HG03439 (cell line): ENCODE results near the gene ARHGEF12.

Experiments
- ATAC-seq: cut with Tn5 transposase; IDR thresholded peaks from one replicate; pipeline ENCODE4 v1.9.1; 2021; ENCODE audit warnings: mild to moderate bottlenecking, moderate library complexity; ENCODE audit not compliant: unreplicated experiment

ARHGEF12 gene

DNA sequence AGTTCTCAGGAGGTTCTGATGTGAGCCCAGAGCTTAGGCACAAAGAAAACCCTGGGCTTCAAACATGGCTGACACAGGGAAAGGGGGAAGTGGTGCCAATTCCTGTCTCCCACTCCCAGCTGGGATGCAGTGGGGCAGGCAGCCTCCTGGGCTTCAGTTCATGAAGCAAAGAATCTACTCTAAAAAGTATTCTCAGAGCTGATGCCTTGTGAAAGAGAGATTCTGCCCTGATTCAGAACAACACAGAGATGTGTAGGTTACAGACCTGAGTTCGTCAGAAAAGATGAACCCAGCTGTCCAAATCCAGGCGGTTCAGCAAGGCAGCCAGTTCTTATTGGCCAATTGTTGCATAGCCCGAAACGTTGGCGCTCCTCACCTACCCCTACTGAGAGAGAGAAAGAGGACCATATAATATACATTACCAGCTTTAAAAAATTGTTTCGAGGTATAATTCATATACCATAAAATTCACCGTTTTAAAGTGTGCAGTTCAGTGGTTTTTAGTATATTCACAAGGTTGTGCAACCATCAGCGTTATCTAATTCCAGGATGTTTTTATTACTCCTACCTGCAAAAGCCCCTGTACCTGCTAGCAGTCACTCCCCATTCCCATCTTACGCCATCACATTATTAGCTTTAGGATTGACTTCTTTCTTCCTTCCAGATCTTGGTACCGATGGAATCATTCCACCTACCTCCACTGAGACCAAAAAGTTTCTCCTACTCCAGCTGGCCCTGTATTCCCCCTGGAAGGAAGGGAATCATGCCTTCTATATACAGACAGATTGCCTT lies 18.3 kb upstream of the ARHGEF12 start:
- no peak for ATAC-seq

DNA sequence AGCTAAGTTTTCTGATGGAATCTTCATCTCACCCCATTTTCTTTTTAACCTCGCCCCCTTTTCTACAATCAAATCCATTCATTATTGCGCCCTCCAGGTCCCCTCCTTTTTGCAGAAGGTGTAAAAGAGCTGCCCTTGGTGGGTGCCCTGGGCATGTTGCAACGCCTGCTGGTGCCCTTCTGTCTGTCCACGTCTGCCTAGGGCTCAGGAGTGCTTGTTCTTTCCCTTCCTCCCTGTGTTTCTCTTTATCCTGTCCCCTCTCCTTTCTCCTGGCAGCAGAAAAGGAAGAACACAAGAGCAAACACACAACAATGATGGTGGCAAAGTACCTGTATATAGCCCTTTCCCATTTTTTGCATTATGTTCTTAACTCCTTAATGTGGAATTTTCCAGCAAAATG lies 17.3 kb upstream of the ARHGEF12 start:
- ATAC-seq, result no peak

DNA sequence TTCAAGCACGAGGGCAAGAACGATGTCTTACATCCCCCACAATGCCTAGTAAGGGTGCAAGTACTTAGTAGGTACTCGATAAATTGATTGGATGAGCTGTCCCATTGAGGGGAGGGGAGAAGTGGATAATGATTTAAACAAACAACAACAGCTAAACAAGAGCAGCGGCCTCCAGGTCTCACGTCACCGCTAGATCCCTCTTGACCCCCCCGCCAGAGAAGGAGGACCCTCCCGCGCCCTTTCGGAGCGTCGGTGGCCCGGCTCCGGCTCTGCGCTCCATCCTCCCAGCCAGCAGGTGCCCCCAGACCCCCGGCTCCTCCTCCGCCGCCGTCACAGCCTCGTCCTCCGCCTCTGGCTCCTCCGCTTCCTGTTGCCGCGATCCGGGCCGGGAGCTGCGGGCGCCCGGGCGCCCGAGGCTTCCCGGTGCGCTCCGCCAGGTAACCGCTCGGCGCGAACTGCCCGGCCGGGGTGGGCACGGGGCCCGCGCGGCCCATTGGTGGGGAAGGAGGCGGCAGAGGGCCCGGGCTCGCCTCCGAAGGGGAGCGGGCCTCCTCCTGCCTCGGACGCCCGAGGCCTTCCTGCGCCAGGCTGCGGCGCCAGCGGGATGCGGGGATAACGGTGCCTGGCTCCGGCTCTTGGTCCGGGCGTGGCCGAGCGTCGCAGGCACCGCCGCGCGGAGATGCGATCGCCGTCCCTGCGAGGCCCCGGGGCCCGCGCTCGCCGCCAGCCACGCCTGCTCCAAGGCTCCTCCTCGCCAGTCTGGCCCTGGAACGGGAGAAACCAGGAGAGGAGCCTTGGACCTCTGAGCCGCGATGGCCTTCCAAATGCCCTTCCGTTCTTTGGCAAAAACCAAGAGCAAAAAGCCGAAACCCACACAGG lies 11.0 kb upstream of the ARHGEF12 start, which contains the start of gene TLCD5:
Gene TLCD5, plus strand, starts transcription at position 368 of the 879 bp plus-strand sequence. CDS start 2,143 bp downstream, outside the sequence.
- no peak for ATAC-seq

DNA sequence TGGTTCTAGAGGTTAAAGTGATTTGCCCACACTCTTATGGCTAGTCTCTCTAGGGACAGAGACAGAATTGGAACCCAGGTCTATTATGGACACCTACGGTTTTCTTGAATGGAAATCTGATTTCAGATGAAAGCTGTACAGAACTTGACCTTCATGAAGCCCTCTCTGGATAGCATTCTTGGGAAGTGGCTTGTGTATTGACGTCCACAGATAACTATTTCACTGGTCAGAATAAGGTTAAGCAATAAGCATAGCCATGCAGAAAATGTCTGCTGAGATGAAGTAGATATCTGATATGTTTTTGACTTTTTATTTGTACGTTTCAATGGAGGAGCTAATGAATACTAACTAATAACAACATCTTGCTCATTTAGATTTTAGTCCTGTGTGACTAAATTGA lies 10.0 kb upstream of the ARHGEF12 start:
- ATAC-seq, result no peak

DNA sequence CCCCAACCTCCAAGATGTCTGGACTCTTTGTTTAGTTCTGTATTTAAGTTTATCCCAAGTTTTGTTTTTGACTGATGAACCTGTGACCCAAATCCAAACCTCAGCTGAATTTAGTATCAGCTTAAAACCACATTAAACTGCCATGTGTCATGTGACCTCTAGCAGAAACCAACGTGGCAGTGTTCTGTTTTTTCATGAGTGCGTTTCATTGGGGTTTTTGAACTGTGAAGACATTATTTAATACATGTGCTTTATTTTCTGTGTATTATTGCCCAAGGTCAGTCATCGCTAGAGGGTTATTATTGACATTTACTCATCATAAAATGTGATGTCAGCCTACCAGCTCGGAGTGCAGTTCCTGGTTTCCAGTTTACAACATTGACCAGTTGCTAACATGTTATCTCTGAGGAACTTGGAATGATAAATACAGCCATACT lies 9.3 kb upstream of the ARHGEF12 start:
- no peak for ATAC-seq

DNA sequence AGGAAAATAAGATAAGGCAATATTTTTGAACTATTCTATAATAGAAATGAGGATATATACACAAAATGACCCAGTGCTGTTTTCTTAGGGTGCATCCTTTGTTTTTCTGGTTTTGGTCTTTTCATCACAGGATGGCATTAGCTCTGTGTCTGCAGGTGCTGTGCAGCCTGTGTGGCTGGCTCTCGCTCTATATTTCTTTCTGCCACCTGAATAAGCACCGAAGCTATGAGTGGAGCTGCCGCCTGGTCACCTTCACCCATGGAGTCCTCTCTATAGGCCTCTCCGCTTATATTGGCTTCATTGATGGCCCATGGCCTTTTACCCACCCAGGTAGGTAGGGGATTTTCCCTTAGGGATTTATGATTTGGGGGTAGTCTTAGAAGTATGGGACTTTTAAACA lies 8.9 kb upstream of the ARHGEF12 start:
- no peak for ATAC-seq

DNA sequence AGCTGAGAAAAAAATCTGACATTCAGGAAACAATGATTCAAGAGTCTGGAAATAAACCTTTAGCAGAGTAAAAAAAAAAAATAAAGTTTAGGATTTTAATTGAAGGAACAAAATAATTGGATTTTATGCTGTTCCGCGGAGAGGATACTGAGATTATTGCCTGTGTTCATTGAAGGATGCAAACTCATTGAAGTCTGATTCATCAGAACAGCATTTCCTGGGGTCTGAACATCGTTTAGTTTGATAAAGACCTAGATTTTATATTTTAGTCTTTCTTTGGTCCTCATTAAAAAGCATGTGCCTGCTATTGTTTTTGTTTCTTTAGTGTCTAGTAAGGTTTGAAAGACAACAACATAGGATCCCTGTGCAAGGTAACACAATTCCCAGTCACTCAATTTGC lies 6.7 kb upstream of the ARHGEF12 start:
- no peak for ATAC-seq

DNA sequence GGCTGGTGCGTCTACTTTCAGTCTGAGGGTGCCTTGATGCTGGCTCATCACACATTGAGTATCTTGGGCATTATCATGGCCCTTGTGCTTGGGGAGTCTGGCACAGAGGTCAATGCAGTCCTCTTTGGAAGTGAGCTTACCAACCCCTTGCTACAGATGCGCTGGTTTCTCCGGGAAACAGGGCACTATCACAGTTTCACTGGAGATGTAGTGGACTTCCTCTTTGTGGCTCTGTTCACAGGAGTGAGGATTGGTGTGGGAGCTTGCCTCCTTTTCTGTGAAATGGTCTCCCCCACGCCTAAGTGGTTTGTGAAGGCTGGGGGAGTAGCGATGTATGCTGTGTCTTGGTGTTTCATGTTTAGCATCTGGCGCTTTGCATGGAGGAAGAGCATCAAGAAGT lies 6.2 kb upstream of the ARHGEF12 start:
- ATAC-seq, result no peak

DNA sequence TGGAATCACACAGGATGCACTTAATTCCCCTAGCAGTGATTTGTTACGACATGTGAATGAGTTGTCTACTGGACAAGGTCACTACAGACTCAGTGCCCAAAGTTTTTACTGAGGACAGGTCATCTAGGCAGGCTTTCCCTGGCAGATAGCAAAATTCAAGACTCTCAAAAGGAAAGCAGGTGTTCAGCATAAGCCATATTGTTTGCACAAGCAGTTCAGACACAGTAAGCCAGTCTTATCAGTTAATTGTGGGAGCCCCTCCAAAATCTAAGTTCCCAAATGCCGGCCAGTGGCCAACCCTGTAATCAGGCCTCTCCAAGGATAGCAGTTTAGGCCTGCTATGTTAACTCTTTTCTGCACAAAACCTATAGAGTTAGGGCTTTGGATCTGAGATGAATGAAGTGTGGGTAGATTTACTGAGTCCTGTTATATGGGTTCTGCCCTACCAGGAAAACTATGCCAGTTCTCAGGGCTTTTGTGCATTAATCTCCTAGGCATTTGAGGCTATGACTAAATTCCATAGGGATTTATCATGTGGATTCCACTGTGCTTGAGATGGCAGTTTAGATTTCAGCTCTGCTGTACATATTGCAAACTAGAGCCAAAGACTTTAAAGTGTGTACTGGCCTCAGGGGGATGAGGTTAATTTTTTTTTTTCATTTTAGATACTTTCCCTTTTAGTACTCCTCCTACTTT lies 4.8 kb upstream of the ARHGEF12 start:
- ATAC-seq, result no peak

DNA sequence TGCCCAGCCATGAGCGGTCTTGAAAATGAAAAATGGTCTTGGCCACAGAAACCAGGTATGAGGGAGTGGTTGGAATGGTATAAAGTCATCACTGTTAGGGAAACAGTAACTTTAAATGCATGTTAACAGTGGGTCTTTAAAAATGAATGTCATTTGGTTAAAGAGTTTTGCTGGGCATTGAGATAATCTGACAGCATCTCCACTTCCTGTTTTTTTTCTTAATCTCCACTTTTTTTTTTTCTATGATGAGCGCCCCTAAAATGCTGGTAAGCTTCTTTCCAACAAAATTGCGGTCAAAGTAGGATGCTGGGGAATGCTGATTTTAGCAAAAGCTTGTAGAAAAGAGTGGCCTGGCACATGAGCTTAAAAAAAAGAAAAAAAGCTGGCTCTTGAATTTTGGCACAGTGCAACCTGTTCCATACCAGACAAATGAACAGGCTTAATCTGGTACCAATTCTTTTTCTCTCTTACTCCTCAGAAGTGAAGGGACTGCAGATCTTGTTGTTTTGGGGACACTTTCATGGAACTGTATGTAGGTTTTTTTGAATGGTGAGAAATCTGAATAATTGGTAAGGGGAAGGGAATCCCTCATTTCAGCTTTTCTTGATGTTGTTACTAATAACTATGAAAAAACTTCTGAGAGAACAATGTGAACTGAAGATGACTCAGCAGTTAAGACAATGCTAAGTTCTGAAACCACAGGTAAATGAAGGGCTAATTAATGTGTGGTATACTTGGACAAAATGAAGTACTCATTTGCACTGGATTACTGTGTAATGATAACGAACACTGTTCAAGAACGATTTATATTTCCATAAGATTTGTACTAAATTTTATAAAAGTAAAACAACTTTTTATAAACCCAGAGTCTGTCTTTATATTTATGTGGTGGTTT lies 3.1 kb upstream of the ARHGEF12 start:
- ATAC-seq, result no peak

DNA sequence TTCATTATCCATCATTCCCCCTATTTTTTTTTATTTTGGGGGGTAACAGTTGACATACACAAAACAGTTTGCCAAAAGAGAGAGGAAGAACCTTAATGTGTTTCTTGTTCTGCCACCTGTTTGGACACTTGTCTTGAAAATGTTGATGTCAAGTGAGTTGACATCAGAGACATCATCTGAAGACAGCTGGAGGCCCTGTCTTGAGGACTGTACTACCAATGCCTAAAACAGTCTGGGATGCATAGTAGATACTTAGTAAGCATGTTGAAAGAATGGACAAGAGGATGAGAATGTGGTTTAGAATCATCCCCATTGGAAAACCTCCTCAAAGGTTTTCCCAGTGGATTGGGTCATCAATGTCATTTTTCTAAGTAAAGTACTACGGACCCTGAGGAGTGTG lies 2.4 kb upstream of the ARHGEF12 start:
- ATAC-seq, result no peak

DNA sequence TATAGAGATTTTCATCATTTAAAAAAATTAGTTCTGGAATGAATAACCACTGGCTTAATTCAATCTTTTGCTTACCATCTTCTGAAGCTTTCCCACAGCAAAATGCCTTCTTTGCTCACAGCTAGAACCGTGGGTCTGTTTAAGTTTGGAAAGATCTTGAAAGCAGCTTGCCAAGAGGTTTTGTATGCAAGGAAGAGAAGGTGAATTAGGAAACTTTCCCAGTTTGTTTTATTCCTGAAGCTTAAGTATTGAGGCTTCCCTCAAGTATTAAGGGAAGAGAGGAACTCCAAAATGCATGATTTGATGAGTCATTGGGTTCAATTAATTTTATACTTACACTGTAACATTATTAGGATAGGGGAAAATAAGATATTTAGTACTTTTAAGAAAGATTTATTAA lies 1.9 kb upstream of the ARHGEF12 start:
- ATAC-seq, result no peak

DNA sequence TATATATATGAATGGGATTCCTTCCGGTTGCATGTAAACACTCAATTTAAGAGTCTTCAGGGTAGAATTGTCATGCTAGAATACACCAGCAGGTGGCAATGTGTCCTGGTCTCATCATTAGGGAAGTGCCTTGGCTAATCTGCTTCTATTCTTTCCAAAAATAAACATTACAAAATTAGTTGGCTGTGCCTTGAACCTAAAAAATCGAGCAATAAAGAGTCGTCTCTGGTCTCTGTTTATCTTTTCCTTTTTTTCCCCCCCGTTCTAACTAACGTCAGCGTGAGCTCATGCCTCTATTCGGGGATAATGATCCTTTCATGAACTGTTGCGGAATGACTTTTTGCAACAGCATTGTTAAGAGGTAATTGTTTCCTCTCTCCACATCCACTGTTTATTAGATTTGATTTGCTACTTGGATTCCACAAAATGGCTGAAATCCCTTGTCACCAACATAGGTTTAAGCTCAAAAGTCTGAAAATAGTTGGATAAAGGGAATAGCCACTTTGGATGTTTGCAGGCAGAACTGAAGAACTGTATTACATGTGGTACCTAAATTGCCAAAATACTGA lies 1.2 kb upstream of the ARHGEF12 start:
- ATAC-seq, result peak; percentile 27

DNA sequence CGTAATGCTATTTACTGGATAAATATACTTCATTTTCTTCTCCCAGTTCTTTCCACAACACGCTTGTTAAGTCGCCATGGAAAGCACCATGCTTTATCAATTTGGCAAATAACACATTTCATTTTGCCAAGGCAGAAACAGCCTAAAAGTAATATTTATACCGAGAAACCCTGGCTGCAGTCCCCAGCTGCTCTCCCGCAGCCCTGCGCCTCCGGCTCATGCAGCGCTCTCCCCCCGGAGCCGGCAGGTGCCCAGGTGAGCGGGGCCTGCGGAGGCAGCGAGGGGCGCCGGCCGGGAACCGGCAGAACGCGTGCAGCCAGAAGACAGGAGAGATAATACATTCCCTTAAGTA lies 681 bp upstream of the ARHGEF12 start:
- peak; percentile 11 for ATAC-seq

DNA sequence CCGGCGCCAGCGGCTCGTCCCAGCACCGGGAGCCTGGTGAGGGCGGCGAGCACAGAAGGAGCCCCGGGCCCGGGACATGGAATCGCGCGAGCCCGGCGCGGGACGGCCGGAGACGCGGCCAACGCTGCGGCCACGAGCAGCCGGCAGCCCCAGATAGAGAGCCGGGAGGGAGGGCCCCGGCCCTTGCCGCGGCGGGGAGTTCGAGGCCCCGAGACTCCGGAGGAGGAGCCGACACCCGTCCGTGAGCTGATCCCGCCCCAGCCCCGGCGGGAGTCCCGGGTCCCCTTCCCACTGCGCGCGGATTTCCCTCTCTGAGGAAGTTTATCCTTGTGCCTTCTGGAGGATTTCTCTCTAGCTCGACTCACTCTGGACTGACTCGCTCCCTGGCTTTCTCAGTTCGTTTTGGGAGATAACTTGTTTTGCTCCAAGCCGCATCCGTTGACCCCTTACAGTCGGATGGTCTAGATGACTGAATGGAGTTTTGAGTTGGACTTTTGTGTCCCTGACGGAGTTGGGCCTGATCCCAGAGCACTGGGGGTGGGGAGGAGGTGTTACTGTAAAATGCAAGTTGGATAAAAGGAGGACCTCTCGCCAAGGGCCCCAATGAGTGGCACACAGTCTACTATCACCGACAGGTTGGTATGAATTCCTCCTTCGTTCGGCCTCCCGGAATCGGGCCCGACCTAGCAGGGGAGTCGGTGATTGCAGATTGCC lies 585 bp downstream of the ARHGEF12 start:
- ATAC-seq, result peak; percentile 23

DNA sequence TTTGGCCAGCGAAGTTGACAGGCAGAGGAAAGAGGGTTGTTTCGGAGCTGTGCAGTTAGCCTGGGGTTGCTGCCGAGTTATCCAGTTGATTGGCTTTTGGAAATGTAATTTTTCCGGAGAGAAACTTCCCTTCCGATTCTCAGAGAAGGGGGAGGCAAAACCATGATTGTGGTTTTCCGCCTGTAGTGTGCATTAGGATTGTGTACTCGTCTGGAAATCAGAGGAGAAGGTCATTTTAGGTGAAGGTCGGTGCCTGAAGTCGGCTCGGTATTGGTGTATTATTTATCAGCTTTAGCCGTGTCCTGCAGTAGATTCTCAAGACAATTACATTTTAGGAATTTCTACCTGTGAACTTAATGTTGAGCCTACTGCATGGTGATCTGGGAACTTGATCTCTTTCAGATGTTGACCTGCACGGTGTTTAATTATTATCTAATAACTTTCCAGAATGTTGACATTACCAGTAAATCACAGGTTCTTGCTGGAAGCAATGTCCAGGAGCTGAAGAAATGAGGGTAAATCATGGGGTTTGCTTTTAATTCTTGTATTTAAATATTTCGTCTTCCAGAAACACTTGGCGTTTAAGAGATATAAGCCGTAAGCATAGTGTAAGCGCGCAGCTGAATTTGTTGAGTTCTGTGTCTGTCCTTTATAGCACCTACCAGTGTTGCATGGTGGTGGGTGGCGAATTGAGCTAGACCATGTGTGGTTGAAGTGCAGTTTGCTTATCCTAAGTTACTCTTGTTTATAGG lies 1.3 kb downstream of the ARHGEF12 start:
- ATAC-seq, result no peak

DNA sequence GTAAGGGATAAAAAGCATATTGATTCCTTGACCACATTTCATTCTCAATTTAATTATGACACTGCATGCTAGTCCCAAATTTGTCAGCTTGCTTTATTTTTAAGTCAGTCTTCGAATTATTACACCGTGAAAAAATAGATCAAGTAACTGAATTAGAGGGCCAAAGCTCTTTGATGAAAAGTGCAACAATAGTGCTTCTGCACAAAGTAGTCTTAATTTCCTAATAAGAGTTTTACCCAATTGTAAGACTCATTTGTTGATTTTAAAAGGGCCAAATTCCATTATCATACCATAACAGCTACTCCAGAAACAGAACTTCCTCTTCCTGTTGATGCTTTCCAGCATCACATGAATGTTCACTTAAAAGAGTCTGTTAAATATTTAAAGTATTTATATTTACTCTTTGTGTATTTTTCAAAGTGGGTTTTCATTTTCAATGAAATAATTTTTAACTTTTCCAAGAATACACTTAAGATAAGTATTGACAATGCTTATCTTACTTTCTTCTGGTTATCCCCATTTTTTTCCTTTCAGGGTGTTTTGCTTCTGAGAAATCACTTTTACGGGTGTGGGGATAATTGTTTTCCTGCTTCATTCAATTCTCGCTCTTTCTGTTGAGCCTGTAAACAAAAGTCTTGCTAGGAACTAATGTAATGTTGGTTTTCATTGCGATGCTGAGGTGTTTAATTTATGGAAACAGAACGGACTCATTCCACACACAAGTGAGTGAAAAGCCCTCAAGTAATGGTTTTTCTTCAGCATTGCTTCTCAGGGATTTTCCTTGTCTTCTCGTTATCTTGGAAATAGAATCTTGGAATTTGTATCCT lies 2.1 kb downstream of the ARHGEF12 start:
- no peak for ATAC-seq

DNA sequence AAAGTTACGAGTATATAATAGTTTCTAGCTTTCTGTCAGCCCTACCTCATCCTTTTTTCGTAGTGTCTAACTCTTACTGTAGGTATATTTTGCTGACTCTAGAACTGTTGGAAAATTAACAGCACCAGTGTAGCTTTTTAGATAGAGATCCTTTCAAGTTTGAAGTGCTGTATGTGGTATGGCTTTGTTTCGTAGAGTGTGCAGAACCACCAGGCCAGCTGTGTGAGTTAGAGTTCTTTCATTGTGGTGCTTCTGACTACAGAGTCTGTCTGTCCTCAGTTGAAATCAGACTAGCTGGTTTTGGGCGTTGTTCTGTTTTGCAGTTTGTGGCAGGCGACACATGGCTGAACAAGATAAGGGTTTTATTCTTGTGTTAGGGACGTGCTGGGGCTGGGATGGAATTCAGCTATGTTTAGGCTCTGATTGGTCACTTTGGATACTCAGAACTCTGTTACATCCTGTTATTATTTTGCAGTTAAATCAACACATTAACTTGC lies 3.2 kb downstream of the ARHGEF12 start:
- ATAC-seq, result no peak
